VCaP (cell line): ENCODE measurements around the gene EYA2.

Experiments used
- H3K27ac ChIP-seq: fragments of 450-650 bp; 2 replicates; pipeline ENCODE4 v1.5.1; 2017
- CTCF ChIP-seq: fragments of 450-650 bp; conservative IDR thresholded peaks from 2 replicates; pipeline ENCODE4 v1.5.1; 2017; ENCODE audit warnings: mild to moderate bottlenecking, moderate library complexity

Gene EYA2

GRCh38 chr20:46940616-46941015 is 46.0 kb downstream of the EYA2 start:
- TF ChIP-seq CTCF = no peak
- no peak overlapping the region for H3K27ac ChIP-seq

- H3K27ac ChIP-seq = no peak overlapping the region
- no peak for TF ChIP-seq CTCF
These were observed 46.8 kb downstream of the EYA2 start for GRCh38 chr20:46941404-46941803.

GRCh38 chr20:46943861-46944591 is 49.4 kb downstream of the EYA2 start:
- no peak for TF ChIP-seq CTCF
- no peak overlapping the region for H3K27ac ChIP-seq

- no peak overlapping the region for H3K27ac ChIP-seq
- TF ChIP-seq CTCF = no peak
These were observed 50.8 kb downstream of the EYA2 start for GRCh38 chr20:46945465-46945864.

- TF ChIP-seq CTCF = no peak
- H3K27ac ChIP-seq = no peak overlapping the region
These were observed 51.6 kb downstream of the EYA2 start for GRCh38 chr20:46946181-46946624.

- no peak for TF ChIP-seq CTCF
- no peak overlapping the region for H3K27ac ChIP-seq
These were observed 52.2 kb downstream of the EYA2 start for GRCh38 chr20:46946796-46947195.

- no peak for TF ChIP-seq CTCF
- H3K27ac ChIP-seq = no peak overlapping the region
These were observed 53.4 kb downstream of the EYA2 start for GRCh38 chr20:46948081-46948480.
